ENCODE results near the gene PHAF1.
"Not testable (repeated sequence)": the region's sequence is repeated elsewhere in the genome, so short reads cannot be mapped to it uniquely, and the experiment has no call there.

The PHAF1 gene

GRCh38 chr16:67105246-67105645 lies 4.5 kb upstream of the PHAF1 start:
- DNase-seq = peak; percentile 75 to 81 (median 79)

- DNase-seq = no peak
Measured at GRCh38 chr16:67105881-67106280, 3.9 kb upstream of the PHAF1 start.

GRCh38 chr16:67108489-67108888 lies 1.3 kb upstream of the PHAF1 start:
- DNase-seq = no peak

- DNase-seq = no peak
Measured at GRCh38 chr16:67108931-67109406, 772 bp upstream of the PHAF1 start.

- no peak for DNase-seq
Measured at GRCh38 chr16:67111951-67112444, 2.3 kb downstream of the PHAF1 start.

- no peak for DNase-seq
Measured at GRCh38 chr16:67112591-67113399, 3.1 kb downstream of the PHAF1 start.

- no peak for DNase-seq
Measured at GRCh38 chr16:67114793-67115192, 5.1 kb downstream of the PHAF1 start.

GRCh38 chr16:67115639-67116038 lies 5.9 kb downstream of the PHAF1 start:
- peak; percentile 81 to 91 (median 86) for DNase-seq

- peak in 2 of 3 donors; percentile 18 to 35 for DNase-seq
Measured at GRCh38 chr16:67116388-67117311, 6.9 kb downstream of the PHAF1 start.

- DNase-seq = no peak
Measured at GRCh38 chr16:67117716-67118115, 8.0 kb downstream of the PHAF1 start.

- DNase-seq = no peak
Measured at GRCh38 chr16:67120025-67120424, 10.3 kb downstream of the PHAF1 start.

GRCh38 chr16:67122799-67123198 lies 13.1 kb downstream of the PHAF1 start:
- DNase-seq = not testable (repeated sequence)

- DNase-seq = no peak
Measured at GRCh38 chr16:67128417-67128816, 18.7 kb downstream of the PHAF1 start.

GRCh38 chr16:67128887-67129286 lies 19.1 kb downstream of the PHAF1 start:
- DNase-seq = no peak

- DNase-seq = no peak
Measured at GRCh38 chr16:67129422-67129821, 19.7 kb downstream of the PHAF1 start.

- DNase-seq = no peak
Measured at GRCh38 chr16:67137605-67138004, 27.9 kb downstream of the PHAF1 start.

- no peak for DNase-seq
Measured at GRCh38 chr16:67141391-67141790, 31.6 kb downstream of the PHAF1 start.

- no peak for DNase-seq
Measured at GRCh38 chr16:67142342-67142741, 32.6 kb downstream of the PHAF1 start.

GRCh38 chr16:67144943-67145342 lies 35.2 kb downstream of the PHAF1 start:
- DNase-seq = no peak

GRCh38 chr16:67145746-67146145 lies 36.0 kb downstream of the PHAF1 start:
- DNase-seq = no peak

GRCh38 chr16:67146523-67147357 lies 37.0 kb downstream of the PHAF1 start:
- no peak for DNase-seq

- DNase-seq = no peak
Measured at GRCh38 chr16:67147437-67148140, 37.8 kb downstream of the PHAF1 start.

Data from suppressor macrophage treated with lipopolysaccharide for 1 hour (primary cell).